GM12801 (cell line): Measurements from ENCODE around the gene RSPH1.

Experiments
- TF ChIP-seq, protein P1 (sequence below): IDR thresholded peaks from one replicate; pipeline ENCODE4 v1.5.1; 2011; ENCODE audit warnings: control low read depth; ENCODE audit not compliant: insufficient read length; ENCODE audit errors: extremely low read depth

Gene RSPH1

DNA sequence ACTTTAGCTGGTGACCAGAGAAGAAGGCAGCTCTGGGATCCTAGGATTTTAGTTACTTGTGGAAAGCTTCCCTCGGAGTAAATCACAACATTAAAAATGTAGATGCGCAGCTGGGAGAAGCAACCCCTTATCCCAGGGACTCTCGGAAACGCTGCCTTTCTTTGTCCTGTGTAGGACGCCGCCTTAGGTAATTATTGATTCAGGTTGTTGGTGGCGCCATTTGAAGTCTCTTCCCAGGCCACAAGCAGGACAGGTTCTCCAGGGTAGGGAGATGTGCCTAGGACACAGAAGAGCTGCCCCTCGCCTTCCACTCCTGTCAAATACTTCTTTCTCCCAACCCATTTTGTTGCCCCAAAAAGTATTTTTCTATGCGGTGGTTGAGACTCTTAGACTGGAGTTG lies 27.9 kb upstream of the RSPH1 start:
- TF ChIP-seq, protein P1, sequence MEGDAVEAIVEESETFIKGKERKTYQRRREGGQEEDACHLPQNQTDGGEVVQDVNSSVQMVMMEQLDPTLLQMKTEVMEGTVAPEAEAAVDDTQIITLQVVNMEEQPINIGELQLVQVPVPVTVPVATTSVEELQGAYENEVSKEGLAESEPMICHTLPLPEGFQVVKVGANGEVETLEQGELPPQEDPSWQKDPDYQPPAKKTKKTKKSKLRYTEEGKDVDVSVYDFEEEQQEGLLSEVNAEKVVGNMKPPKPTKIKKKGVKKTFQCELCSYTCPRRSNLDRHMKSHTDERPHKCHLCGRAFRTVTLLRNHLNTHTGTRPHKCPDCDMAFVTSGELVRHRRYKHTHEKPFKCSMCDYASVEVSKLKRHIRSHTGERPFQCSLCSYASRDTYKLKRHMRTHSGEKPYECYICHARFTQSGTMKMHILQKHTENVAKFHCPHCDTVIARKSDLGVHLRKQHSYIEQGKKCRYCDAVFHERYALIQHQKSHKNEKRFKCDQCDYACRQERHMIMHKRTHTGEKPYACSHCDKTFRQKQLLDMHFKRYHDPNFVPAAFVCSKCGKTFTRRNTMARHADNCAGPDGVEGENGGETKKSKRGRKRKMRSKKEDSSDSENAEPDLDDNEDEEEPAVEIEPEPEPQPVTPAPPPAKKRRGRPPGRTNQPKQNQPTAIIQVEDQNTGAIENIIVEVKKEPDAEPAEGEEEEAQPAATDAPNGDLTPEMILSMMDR: no peak

DNA sequence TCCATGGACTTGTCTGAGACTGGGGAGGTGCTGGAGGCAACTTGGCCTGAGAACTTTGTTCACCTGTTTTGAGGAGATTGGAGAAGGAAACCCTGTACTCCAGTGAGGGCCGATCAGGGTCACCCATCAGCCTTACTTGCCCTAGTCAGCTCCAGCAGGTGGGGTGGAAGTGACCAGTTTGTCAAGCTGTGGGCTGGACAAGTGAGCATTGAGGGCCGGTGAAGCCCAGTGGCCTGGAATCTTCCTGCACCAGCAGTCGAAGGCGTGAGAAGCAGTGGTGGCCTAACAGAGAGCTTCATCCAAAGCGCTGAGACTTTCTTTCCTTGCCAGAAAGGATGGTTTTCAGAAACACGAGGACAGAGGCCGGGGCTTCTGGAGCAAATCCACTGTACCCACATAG lies 27.2 kb upstream of the RSPH1 start:
- TF ChIP-seq, protein P1: no peak

DNA sequence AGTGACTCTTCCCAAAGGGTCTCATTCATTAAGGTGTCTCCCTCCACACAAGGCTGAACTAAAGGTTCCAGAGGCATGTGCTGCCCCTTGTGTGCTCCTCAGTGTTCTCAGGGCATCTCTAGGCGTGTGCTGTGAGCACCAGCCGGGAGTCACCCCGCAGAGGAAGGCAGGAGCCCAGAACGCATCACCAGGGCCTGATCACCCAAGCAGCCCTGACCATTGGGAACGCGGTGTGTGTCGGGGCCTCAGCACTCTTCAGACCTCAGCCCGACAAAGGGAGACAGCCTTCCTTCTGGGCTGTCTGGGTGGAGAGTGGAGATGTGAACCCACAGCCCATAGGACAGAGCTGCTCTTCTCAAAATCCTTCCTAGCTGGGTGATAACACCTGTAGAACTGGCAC lies 26.7 kb upstream of the RSPH1 start:
- TF ChIP-seq, protein P1: no peak

DNA sequence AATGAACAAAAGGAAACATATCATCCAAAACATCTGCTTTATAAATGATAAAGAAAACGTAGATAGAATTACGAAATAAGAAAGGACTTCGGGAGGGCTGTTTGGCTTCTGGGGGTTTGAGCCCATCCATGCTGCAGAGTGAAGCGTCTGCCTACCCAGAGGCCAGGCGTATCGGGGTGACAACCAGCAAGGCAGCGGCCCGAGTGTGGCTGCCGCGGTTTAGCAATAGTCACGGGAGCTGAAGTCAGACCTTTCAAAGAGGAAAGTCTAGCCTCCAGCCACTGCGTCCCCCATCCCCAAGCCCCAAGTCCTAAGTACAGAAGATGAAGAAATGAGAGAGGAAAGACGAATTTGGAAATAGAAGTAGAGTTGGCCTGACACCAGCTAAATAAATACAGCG lies 26.2 kb upstream of the RSPH1 start:
- TF ChIP-seq, protein P1: no peak

DNA sequence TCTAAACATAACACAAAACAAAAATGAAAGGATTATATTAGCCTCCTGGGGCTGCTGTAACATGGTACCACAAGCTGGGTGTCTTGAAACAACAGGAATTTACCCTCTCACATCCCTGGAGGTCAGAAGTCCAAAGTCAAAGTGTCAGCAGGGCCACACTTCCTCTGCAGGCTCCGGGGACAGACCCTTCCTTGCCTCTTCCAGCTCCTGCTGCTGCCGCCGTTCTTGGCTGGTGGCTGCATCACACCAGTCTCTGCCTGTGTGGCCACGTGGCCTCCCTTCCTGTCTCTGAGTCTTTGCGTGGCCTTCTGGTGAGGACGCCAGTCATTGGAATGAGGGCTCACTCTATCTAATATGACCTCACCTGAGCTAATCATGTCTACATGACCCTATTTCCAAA lies 25.8 kb upstream of the RSPH1 start:
- TF ChIP-seq, protein P1: no peak

DNA sequence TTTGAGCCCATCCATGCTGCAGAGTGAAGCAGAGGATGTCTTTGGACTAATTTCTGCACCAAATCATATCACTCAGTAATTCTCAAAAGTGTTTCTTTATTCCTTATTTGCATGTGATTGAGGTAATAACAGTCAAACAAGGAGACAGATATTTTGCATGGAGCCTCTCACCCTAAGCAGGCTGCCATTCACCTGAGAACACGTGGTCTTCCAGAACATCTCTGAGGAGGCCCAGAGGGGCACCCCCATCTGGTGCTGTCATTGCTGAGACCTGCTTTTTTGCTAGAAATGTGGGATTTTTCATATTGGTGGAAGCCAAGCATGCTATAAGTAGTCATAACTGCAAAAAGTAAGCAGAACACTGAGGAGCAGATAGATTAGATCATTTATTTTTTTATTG lies 25.4 kb upstream of the RSPH1 start:
- TF ChIP-seq, protein P1: no peak

DNA sequence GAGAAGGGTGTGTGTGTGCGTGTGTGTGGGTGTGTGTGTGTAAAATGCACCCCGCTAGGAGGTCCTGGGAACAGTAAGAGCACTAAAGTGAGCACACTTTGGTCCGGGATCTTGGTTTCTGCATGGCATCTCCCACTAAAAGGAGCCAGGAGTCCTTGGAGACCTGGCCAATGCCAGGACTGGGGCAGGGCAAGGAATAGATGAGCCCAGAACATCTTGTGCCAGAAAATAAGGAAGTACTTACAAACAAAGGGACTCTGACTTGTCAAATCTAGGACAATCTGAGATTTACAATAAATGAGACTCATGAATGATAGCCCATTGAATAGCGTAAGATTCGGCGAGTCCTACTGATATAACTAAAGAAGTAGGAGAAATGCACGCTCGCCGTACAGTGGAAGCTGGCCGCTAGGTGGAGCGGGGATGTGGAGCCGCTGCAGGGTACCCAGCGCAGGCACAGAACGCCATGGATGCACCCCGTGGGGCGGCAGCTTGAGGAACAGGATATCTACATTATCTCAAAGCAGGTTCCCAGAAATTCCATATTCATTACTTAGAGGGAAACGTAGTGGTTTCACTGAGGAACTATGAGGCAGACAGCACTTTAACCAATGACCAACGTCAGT lies 24.7 kb upstream of the RSPH1 start:
- TF ChIP-seq, protein P1: no peak
